Spleen (tissue), 11 donors: Measurements from ENCODE around the gene KIF25. TPM values are rescaled to one million over a fixed set of nuclear protein-coding genes. Genes with fewer than 3 reads are reported as not detected.

ENCODE experiments used
- DNase-seq: peaks from one replicate; pipeline ENCODE4 v3.0.0-alpha.2; 2020
- H3K27ac ChIP-seq, 8 donors: fragments of 200-600 bp; sonication (generic) in 7 of 8; 1 replicate in 4 of 8; 2 replicates in 4 of 8; pipeline versions ENCODE4 v1.5.0 to v1.8.0; 2016 to 2021; ENCODE audit warnings: inconsistent platforms in 4 of 8, mild to moderate bottlenecking in 4 of 8, moderate library complexity in 1 of 8
- H3K27me3 ChIP-seq, 7 donors: fragments of 200-600 bp; sonication (generic) in 6 of 7; replicated peaks in 1 of 7; 1 replicate in 4 of 7; 2 replicates in 3 of 7; pipeline versions ENCODE4 v1.5.0 to v1.8.0; 2016 to 2021; ENCODE audit warnings: inconsistent platforms in 3 of 7, mild to moderate bottlenecking in 1 of 7
- H3K36me3 ChIP-seq, 6 donors: fragments of 200-600 bp; sonication (generic) in 5 of 6; 1 replicate in 4 of 6; 2 replicates in 2 of 6; pipeline versions ENCODE4 v1.5.0 to v1.8.0; 2016 to 2021; ENCODE audit warnings: inconsistent platforms in 2 of 6
- H3K4me1 ChIP-seq, 6 donors: fragments of 200-600 bp; sonication (generic) in 5 of 6; 1 replicate in 3 of 6; 2 replicates in 3 of 6; pipeline versions ENCODE4 v1.5.0 to v1.8.0; 2016 to 2021; ENCODE audit warnings: inconsistent platforms in 3 of 6
- H3K4me3 ChIP-seq, 8 donors: fragments of 200-600 bp; sonication (generic) in 7 of 8; 1 replicate in 4 of 8; 2 replicates in 4 of 8; pipeline versions ENCODE4 v1.5.0 to v1.8.0; 2016 to 2021; ENCODE audit warnings: inconsistent platforms in 4 of 8, mild to moderate bottlenecking in 4 of 8, moderate library complexity in 2 of 8
- H3K9me3 ChIP-seq, 8 donors: fragments of 200-600 bp; sonication (generic) in 7 of 8; 1 replicate in 4 of 8; 2 replicates in 4 of 8; pipeline versions ENCODE4 v1.5.0 to v1.8.0; 2016 to 2021; ENCODE audit warnings: inconsistent platforms in 4 of 8
- POLR2A ChIP-seq, 3 donors: fragments of 450-650 bp; IDR thresholded peaks; one replicate each; pipeline ENCODE4 v1.5.1; 2017; ENCODE audit warnings: antibody characterized with exemption in 3 of 3, mild to moderate bottlenecking in 1 of 3
- POLR2AphosphoS5 ChIP-seq, 3 donors: sonication (generic); formaldehyde crosslinking; IDR thresholded peaks; one replicate each; pipeline ENCODE4 v1.5.1; 2017; ENCODE audit warnings: antibody characterized with exemption in 3 of 3
- WGBS, 5 donors: extraction: QIAGEN DNeasy Blood & Tissue Kit in 3 of 5; methylation state at CpG; one replicate each; pipeline versions ENCODE4 v1.1.5 to v1.1.7; 2013 to 2018; 5-methylcytosine and 5-hydroxymethylcytosine counted together
- intact Hi-C: fragments of 100-400 bp; cut with DNase I; formaldehyde crosslinking; loops from one replicate; pipeline ENCODE4 v1.15.0; 2023; ENCODE audit warnings: low total_unique reads
- polyA plus RNA-seq, 3 donors: library from polyadenylated mRNA; stranded (reverse); fragments of 200-250 nt; gene quantifications; one replicate each; pipeline ENCODE4 v1.2.1, GENCODE V29; 2013
- total RNA-seq, 7 donors: library from RNA; depleted of rRNA in 3 of 7; stranded (reverse); fragments of >200 nt in 3 of 7; fragmentation: NEBNext Ultra II Directional in 4 of 7; extraction: Animal tissue kit (Norgen Biotek cat#: 25700) in 4 of 7; gene quantifications; one replicate each; pipeline versions ENCODE4 v1.1.0 to v1.2.1, GENCODE V29; 2016 to 2021
- TF ChIP-seq, protein P1 (sequence below), 11 experiments: fragments of 200-600 bp in 7 of 11; fragments of 450-650 bp in 4 of 11; sonication (generic) in 4 of 11; IDR thresholded peaks in 8 of 11; conservative IDR thresholded peaks in 3 of 11; 1 replicate in 7 of 11; 2 replicates in 4 of 11; pipeline versions ENCODE4 v1.4.0 to v1.8.0; 2016 to 2021; ENCODE audit warnings: antibody characterized with exemption in 11 of 11, inconsistent platforms in 4 of 11, mild to moderate bottlenecking in 1 of 11
- donor health status: healthy with polysubstance abuse.
- donor health status: DM: no; HTN: no; CAD: no; lungs with moderate emphysema.
- donor health status: DM: no; HTN: no; CAD: no.
- donor health status: Bipolar disorder and iron deficiency.
- donor health status: healthy.
- donor health status: DM: no; HTN: no; CAD: no.
- donor health status: DM: yes; HTN: yes; CAD: no.

The KIF25 gene
- total and polyA plus RNA-seq, 10 donors, result 0.32 to 1.7 (median 0.49) TPM; not detected in 3

DNA sequence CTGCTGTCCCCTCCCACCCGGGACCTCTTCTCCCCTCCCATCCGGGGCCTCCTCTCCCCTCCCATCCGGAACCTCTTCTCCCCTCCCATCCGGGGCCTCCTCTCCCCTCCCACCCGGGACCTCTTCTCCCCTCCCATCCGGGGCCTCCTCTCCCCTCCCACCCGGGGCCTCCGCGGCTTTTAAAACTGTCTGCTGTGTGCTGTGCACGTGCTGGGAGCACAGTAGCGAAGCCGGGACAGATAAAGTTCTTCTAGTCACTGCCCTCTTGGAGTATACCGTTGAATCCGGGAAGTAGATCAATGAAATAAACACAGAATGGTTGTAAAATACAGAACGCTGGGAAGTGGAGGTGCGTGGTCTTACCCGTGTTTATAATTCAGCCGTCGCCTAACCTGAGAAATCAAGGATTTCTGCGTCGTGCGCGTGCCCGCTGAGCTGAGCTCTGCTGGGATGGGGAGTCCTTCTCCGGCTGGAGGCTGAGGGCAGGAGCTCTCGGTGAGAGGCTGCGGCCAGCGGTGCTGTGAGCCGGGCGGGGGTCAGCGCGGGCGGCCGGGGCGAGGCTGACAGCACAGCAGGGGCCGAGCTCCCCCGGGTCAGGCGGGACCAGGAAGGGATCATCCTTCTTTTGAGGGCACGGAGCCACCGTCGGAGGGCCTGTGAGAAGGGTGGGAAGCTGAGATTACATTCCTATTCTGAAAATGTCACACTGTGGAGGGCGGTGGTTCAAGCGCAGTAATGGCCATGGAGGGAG, 19.6 kb upstream of the KIF25 start:
- H3K27me3 ChIP-seq, result no peaks in the 10 kb centered on the region
- H3K36me3 ChIP-seq, result no peaks in the 10 kb centered on the region
- H3K9me3 ChIP-seq, result no peaks in the 10 kb centered on the region
- no peak for DNase-seq
- no peak overlapping the region for H3K4me3 ChIP-seq
- H3K27ac ChIP-seq, result no peak overlapping the region
- TF ChIP-seq, protein P1, sequence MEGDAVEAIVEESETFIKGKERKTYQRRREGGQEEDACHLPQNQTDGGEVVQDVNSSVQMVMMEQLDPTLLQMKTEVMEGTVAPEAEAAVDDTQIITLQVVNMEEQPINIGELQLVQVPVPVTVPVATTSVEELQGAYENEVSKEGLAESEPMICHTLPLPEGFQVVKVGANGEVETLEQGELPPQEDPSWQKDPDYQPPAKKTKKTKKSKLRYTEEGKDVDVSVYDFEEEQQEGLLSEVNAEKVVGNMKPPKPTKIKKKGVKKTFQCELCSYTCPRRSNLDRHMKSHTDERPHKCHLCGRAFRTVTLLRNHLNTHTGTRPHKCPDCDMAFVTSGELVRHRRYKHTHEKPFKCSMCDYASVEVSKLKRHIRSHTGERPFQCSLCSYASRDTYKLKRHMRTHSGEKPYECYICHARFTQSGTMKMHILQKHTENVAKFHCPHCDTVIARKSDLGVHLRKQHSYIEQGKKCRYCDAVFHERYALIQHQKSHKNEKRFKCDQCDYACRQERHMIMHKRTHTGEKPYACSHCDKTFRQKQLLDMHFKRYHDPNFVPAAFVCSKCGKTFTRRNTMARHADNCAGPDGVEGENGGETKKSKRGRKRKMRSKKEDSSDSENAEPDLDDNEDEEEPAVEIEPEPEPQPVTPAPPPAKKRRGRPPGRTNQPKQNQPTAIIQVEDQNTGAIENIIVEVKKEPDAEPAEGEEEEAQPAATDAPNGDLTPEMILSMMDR (IDR thresholded peaks at IDR 0.05 in 8 of 11, conservative IDR thresholded peaks at IDR 0.05 in 3 of 11), result no peak
- no peak for TF ChIP-seq POLR2AphosphoS5 (IDR thresholded peaks at IDR 0.05)
- TF ChIP-seq POLR2A (IDR thresholded peaks at IDR 0.05), result no peak
- intact Hi-C loops, result no loop called here
- H3K4me1 ChIP-seq, result no peaks in the 10 kb centered on the region
- 91 to 97% (median 96%) methylated on average over 38 to 43 of the region's 43 CpGs for WGBS, 5 donors

GRCh38 chr6:167978607-167979006, 18.9 kb upstream of the KIF25 start:
- no peak for TF ChIP-seq POLR2AphosphoS5 (IDR thresholded peaks at IDR 0.05)
- no peak for TF ChIP-seq POLR2A (IDR thresholded peaks at IDR 0.05)
- TF ChIP-seq, protein P1 (IDR thresholded peaks at IDR 0.05 in 8 of 11, conservative IDR thresholded peaks at IDR 0.05 in 3 of 11), result no peak
- DNase-seq, result no peak
- Histone ChIP-seq H3K36me3 (no peaks in the 10 kb centered on the region), H3K27me3 (no peaks in the 10 kb centered on the region), H3K9me3 (peaks cover 0 to under 1% (median 0%) of the 10 kb centered on the region in 8 donors), H3K27ac (no peak overlapping the region), H3K4me3 (no peak overlapping the region), H3K4me1 (no peaks in the 10 kb centered on the region)
- intact Hi-C loops, result no loop called here
- WGBS, 5 donors, result 72 to 84% (median 80%) methylated on average over 7 of the region's 7 CpGs

- Histone ChIP-seq H3K9me3 (peaks cover 0 to 9% (median 0%) of the 10 kb centered on the region in 8 donors), H3K36me3 (no peaks in the 10 kb centered on the region), H3K4me1 (no peaks in the 10 kb centered on the region), H3K27ac (no peak overlapping the region), H3K4me3 (no peak overlapping the region), H3K27me3 (no peaks in the 10 kb centered on the region)
- intact Hi-C loops, result no loop called here
- TF ChIP-seq POLR2AphosphoS5 (IDR thresholded peaks at IDR 0.05), result no peak
- TF ChIP-seq POLR2A (IDR thresholded peaks at IDR 0.05), result no peak
- TF ChIP-seq, protein P1 (IDR thresholded peaks at IDR 0.05 in 8 of 11, conservative IDR thresholded peaks at IDR 0.05 in 3 of 11), result no peak
- no peak for DNase-seq
- WGBS, 5 donors, result 86 to 96% (median 87%) methylated on average over 12 of the region's 12 CpGs
These were observed 17.9 kb upstream of the KIF25 start for GRCh38 chr6:167979436-167980139.

GRCh38 chr6:167980911-167981580, 16.4 kb upstream of the KIF25 start:
- 73 to 77% (median 75%) methylated on average over 3 of the region's 3 CpGs for WGBS, 5 donors
- intact Hi-C loops, result no loop called here
- Histone ChIP-seq H3K36me3 (no peaks in the 10 kb centered on the region), H3K4me3 (no peak overlapping the region), H3K27me3 (no peaks in the 10 kb centered on the region), H3K9me3 (peaks cover 0 to 16% (median 0%) of the 10 kb centered on the region in 8 donors), H3K4me1 (no peaks in the 10 kb centered on the region), H3K27ac (no peak overlapping the region)
- no peak for TF ChIP-seq POLR2AphosphoS5 (IDR thresholded peaks at IDR 0.05)
- TF ChIP-seq, protein P1 (IDR thresholded peaks at IDR 0.05 in 8 of 11, conservative IDR thresholded peaks at IDR 0.05 in 3 of 11), result no peak
- no peak for TF ChIP-seq POLR2A (IDR thresholded peaks at IDR 0.05)
- DNase-seq, result no peak
